Colonic mucosa (tissue), 4 donors: Measurements from ENCODE around the gene ISLR. TPM values are rescaled to one million over a fixed set of nuclear protein-coding genes. Genes with fewer than 3 reads are reported as not detected.

Experiments
- DNase-seq: peaks from one replicate; pipeline ENCODE4 v3.0.0-alpha.2; 2020
- H3K27ac ChIP-seq: fragments of 200-600 bp; one replicate; pipeline ENCODE4 v1.8.0; 2021
- H3K27me3 ChIP-seq: fragments of 200-600 bp; one replicate; pipeline ENCODE4 v1.8.0; 2021
- H3K36me3 ChIP-seq: fragments of 200-600 bp; one replicate; pipeline ENCODE4 v1.8.0; 2021
- H3K4me1 ChIP-seq: fragments of 200-600 bp; one replicate; pipeline ENCODE4 v1.8.0; 2021; ENCODE audit warnings: mild to moderate bottlenecking
- H3K4me3 ChIP-seq: fragments of 200-600 bp; one replicate; pipeline ENCODE4 v1.8.0; 2021
- H3K9ac ChIP-seq, 2 donors: one replicate each; pipeline ENCODE4 v1.7.0; 2013; ENCODE audit warnings: control low read depth in 2 of 2, low read depth in 2 of 2, low read length in 2 of 2
- H3K9me3 ChIP-seq: fragments of 200-600 bp; one replicate; pipeline ENCODE4 v1.8.0; 2021
- intact Hi-C: fragments of 100-400 bp; cut with DNase I; formaldehyde crosslinking; loops from one replicate; pipeline ENCODE4 v1.14.1; 2022
- total RNA-seq, 2 donors: library from RNA; stranded (reverse); fragmentation: NEBNext Ultra II Directional in 1 of 2; extraction: Animal tissue kit (Norgen Biotek cat#: 25700) in 1 of 2; gene quantifications; one replicate each; pipeline ENCODE4 v1.2.1, GENCODE V29; 2021
- TF ChIP-seq, protein P1 (sequence below): fragments of 200-600 bp; IDR thresholded peaks from one replicate; pipeline ENCODE4 v1.8.0; 2022; ENCODE audit warnings: antibody characterized with exemption, mild to moderate bottlenecking
- donor health status: healthy.
- donor health status: DM: no; HTN: no; CAD: no.
- donor health status: DM: no; HTN: no; CAD: no.

Gene ISLR
- total RNA-seq, 2 donors from 2014 or later, result 3.6 to 8.5 TPM

DNA sequence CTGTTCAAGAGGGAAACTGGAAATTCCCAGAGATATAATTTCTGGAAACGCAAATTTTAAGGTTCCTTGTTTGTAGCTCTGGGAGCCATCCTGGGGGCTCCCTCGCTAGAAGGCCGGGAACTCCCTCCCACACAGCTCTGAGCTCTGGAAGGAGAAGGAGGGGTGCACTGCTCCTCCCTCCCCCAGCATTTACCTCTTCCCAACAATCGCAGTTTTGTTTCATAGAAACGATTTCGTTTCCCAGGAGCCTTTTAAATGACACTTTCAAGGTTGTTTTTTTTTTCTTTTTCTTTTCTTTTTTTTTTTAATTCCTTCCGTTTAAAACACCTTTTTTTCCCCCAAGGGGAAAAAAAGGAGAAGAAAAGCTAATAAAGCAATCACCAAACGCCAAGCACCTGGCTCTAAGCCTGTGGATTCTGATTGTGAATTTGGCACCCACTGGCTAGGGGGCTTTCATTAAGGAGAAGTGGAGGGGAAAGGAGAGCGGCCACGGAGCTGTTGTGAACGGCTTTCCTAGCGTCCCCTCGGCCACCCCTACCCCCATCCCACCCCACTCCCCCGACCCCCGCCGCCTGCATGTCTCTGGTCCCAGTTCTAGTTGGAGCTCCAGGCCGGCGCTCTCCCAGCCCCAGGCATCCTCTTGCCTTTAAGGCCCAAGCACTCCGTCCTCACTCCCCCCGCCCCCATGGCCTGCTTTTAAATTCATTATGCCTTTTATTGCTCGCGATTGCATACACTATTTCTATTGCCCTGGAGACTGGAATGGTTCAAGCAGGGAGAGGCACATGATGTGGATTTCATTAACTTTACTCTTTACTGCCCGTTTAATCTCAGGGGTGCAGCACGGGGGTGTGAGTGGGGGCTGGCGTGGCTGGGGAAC is 49.0 kb downstream of the ISLR start:
- Histone ChIP-seq H3K4me1 (no peaks in the 10 kb centered on the region), H3K4me3 (no peak overlapping the region), H3K9ac (no peak overlapping the region), H3K9me3 (no peaks in the 10 kb centered on the region), H3K36me3 (no peaks in the 10 kb centered on the region), H3K27ac (no peak overlapping the region), H3K27me3 (no peaks in the 10 kb centered on the region)
- intact Hi-C loops, result no loop called here
- TF ChIP-seq, protein P1, sequence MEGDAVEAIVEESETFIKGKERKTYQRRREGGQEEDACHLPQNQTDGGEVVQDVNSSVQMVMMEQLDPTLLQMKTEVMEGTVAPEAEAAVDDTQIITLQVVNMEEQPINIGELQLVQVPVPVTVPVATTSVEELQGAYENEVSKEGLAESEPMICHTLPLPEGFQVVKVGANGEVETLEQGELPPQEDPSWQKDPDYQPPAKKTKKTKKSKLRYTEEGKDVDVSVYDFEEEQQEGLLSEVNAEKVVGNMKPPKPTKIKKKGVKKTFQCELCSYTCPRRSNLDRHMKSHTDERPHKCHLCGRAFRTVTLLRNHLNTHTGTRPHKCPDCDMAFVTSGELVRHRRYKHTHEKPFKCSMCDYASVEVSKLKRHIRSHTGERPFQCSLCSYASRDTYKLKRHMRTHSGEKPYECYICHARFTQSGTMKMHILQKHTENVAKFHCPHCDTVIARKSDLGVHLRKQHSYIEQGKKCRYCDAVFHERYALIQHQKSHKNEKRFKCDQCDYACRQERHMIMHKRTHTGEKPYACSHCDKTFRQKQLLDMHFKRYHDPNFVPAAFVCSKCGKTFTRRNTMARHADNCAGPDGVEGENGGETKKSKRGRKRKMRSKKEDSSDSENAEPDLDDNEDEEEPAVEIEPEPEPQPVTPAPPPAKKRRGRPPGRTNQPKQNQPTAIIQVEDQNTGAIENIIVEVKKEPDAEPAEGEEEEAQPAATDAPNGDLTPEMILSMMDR, result no peak
- DNase-seq, result no peak

DNA sequence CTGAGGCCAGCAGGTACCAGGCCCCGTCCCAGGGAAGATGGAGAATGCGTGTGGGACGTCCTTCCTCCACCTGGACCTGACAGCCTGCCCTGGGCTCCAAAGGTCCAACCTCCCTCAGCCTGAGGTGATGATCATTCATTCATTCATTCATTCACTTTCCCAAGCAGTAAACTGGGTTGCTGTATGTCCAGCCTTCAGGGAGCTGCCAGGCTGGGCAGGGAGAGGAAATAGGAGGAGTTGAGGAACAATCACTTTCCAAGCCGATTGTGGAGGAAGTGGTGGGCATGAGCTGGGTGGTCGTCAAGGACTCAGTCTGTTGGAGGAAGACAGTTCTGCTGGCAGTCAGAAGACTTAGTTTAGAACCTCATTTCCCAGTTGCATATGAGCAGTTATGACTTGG is 52.4 kb downstream of the ISLR start:
- DNase-seq, result no peak
- Histone ChIP-seq H3K36me3 (no peaks in the 10 kb centered on the region), H3K9me3 (no peaks in the 10 kb centered on the region), H3K27me3 (no peaks in the 10 kb centered on the region), H3K27ac (no peak overlapping the region), H3K4me1 (no peaks in the 10 kb centered on the region), H3K9ac (no peak overlapping the region), H3K4me3 (no peak overlapping the region)
- TF ChIP-seq, protein P1, result no peak
- intact Hi-C loops, result no loop called here

Other genes starting within 250 kb of the ISLR start
- 1 to 10 TPM; 2.3 to 6.9 TPM for gene LOXL1, start 247.2 kb upstream of the ISLR start, total RNA-seq
- 10 to 100 TPM in 1 of 2 donors, 1 to 10 TPM in 1; 9.1 to 14.3 TPM for gene STOML1, start 181.4 kb upstream of the ISLR start, total RNA-seq
- 10 to 100 TPM; 27.0 to 31.3 TPM for gene PML, start 179.0 kb upstream of the ISLR start, total RNA-seq
- not detected for gene GOLGA6A, start 91.2 kb upstream of the ISLR start, total RNA-seq
- under 1 TPM; 0.27 TPM for gene ISLR2, start 43.1 kb upstream of the ISLR start, total RNA-seq
- gene STRA6, start 29.1 kb downstream of the ISLR start, total RNA-seq, result not detected
- gene CCDC33, start 62.6 kb downstream of the ISLR start, total RNA-seq, result under 1 TPM; 0.10 to 0.21 TPM
- gene CYP11A1, start 193.9 kb downstream of the ISLR start, total RNA-seq, result 1 to 10 TPM in 1 of 2 donors, not detected in 1; 1.3 TPM